Right forelimb (tissue), 1 donor: ENCODE results near the gene TMEM17.

ENCODE experiments used
- DNase-seq: peaks from one replicate; pipeline ENCODE4 v3.0.0-alpha.2; 2018

Gene TMEM17

DNA sequence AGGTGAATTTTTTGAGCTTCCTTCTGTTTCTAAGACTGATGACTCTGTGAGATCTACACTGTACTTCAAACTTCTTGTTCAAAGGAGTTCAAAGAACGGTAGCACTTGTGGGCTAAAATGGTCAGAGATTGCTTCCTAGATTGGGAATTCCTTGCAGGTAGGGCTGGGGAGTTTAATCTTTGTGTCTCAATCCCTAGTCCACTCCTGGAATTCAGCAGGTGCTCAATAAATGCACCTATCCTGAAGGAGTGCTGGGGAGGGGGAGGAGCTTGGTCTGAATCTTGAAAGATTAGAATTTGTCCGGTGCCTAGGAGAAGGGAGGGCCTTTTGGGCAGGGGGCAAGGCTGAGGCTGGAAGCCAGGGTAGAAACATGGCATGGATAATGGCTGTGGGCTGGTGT lies 34.6 kb downstream of the TMEM17 start:
- no peak for DNase-seq

DNA sequence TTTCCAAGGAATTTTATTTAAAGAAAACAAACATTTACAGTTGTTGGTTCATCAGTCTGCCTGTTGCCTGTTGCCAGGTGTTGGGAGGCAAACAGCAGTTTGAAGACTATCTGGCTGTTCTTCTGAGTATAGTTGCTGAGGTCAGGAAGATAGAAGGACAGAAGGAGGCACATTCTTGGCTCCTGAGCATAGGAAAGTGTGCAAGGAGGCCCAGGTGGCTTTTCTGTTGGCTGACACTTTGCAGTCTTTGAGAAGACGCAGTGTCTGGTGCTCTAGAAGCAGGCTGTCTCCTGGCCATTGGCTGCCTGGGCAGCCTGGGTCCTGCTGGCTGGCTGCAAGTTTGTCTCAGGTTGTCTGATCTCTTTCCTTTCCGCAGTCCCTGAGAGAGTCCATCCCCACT lies 36.4 kb downstream of the TMEM17 start:
- DNase-seq: no peak

DNA sequence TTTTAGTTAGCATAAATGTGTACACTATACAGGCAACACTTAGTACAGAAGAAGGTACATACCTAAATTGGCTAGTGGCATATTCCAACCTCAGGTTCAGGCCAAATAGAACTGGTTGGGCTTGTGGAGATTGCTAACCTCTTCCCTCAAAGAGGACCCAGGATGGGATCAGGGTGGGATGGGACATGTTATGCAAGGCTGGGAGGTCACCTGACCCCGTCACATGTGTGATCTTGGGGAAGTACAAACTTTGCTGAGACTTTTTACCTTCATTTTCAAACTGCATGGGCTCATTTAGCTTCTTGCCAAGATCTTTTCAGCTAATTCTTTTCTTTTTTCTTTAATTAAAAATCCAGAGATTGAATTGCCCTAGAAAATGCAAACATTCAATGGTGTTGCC lies 36.9 kb downstream of the TMEM17 start:
- DNase-seq: no peak

DNA sequence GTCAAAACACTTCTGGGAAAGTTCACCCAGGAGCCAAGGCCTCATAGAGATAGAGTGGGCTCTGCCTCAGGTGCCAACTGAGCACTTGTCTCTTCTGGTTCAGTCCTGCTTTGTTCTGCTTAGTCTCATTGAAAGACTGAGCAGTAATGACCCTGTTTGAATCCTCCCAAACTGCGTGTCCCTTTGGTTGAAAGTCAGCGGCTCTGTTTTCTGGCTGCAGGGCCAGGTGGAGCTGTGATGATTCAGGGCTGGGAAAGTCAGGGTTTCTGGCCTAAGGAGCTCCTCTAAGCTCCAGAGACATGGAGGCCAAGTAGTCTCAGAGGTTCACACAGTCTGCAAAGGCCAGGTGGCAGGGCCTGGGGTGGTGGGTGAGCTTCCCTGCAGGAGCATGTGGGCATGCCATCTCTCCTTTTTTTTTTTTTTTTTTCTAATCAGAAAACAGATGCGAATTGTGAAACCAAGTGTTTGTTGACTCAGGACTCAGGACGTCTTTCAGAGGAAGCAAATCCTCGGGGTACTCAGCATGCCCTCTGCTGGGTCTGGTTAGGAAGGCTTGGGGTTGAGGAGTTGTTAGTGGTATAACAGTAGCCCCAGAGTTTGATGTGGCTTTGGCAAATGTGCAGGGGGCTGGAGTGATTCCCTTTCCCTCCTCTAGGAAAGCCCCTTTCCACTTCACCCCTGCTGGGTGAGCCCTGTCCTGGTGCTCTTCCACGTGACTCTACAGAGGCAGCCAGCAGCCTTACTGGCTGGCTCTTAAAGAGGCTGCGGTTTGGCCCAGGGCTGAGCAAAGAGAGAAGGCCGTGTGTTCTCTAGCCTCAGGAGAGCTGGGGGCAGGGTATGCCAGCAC lies 38.3 kb downstream of the TMEM17 start:
- no peak for DNase-seq

DNA sequence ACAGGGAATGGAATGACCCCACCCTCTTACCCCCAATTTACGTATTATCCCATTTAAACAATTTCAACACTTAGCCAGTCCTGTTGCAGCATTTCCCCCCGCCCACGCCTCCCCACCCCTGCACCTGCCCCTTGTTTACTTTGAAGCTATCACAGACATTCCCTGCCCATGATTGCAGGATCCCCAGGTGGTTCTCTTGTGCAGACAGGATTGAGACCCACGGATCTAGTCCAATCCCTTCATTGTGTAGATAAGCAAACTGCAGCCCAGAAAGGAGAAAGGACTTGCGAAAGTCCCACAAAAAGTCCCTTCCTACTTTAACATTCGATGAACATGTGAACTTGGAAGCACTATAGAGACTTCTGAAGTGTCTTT lies 38.9 kb downstream of the TMEM17 start:
- no peak for DNase-seq

DNA sequence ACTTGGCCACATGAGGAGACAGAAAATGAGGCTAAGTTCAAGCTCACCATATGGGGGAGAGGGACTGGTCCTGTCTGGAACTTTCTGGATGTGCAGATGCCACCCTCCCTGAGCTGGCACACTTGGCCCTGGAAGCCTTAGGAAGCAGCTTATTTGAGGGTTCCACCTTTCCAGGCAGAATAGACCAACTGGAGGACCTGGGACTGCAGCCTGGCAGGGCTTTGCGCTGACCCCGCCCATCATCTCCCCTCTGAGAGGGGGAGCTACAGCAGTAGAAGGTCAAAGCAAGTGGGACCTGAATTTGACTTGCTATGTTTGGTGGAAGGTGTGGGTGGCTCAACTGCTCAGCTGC lies 39.5 kb downstream of the TMEM17 start:
- DNase-seq: no peak

DNA sequence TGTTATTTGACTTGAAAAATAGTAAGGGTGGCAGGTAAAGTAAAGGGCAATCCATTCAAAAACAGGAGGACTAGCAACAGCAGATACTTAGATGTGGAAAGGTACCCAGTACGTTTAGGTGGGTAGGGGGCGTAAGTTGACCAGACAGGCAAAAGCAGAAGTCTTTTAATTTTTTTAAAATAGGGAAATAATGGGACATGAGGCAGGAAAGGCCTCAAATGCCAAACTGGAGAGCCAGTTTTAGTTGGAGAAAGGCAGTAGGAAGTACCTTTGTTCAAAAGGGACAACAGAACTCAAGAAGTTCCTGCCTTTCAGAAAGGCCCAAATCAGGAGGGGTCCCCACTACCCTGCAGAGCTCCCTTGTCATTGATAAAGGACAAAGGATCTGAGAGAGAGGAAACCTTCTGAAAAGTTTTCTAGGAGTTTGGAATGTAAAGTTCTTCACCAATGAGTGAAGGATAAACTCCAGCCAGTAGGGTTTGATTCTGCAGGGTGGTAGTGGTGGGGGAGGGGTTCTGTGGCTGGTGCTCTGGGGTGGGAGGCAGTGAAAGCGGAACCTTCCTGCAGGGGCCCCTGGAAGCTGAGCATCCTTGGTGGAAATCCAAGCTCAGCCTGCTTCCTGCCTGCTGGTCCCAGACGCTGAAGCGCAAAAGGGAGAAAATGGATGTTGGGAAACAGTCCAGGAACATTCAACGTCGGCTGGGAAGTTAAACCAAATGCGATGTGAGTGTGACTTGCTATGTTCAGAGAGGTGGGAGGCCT lies 40.1 kb downstream of the TMEM17 start:
- DNase-seq: no peak

DNA sequence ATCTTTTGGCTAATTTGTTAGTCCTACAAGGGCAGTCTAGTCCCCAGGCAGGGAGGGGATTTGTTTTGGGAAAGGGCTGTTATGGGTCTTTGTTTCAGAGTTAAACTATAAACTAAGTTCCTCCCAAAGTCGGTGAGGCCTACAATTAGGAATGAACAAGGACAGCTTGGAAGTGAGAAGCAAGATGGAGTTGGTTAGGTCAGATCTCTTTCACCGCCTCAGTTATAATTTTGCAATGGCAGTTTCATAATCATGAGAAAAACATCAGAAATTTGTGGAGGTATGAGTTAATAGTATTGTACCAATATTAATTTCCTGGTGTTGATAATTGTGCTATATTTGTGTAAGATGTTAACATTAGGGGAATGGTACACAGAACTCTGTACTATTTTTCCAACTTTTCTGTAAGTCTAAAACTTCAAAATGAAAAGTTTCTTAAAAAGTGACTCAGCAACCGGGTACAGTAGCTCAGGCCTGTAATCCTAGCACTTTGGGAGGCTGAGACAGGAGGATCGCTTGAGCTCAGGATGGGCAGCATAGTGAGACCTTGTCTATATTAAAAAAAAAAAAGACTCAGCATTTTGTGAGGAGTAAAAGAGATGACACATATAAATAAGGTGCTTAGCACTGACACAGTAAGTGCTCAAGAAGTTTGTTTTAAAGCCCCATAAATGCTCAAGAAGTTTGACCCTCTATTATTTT lies 40.8 kb downstream of the TMEM17 start:
- DNase-seq: no peak

DNA sequence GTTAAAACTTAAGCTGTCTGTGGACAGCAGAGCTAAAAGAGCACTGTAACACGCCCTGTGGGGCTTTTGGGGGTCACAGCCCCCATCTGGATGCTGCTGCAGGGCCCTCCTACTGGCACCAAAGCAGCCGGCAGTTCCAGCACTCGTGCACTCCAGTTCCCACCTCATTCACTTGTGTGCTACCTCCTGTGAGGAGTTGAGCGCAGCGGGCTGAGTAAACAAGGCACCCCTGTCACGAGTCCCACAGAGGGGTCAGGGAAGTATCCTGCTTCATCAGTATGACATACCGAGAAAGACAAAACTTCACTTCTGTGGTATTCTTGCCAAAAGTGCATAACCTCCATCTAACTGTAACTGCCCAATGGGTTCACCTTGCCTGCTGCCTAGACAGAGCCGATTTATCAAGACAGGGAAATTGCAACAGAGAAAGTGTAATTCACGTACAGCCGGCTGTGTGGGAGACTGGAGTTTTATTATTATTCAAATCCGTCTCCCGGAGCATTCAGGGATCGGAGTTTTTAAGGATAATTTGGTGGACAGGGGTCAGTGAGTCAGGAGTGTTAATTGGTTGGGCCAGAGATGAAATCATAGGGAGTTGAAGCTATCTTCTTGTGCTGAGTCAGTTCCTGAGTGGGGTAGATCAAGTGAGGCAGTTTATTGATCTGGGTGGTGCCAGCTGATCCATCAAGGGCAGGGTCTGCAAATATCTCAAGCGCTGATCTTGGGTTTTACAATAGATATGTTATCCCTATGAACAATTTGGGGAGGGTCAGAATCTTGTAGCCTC lies 41.6 kb downstream of the TMEM17 start:
- DNase-seq: no peak

DNA sequence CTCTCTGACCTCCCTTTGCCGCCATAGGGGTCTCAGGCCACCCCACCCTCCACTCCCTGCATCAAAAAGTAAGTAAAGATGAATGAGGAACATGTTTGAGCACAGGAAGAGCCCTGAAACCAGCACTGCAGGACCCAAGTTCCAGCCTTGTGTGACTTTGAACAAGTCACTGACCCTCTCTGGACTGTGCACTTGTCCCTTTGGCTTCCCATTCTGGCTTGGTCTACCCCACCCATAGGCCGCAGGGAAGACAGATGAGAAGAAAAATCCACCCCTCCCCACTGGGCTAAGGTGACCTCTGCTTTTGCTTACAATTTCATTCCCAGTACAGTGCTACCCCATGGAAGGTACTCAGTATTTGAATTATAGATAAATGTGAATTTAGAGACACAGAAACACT lies 43.8 kb downstream of the TMEM17 start:
- DNase-seq: no peak

DNA sequence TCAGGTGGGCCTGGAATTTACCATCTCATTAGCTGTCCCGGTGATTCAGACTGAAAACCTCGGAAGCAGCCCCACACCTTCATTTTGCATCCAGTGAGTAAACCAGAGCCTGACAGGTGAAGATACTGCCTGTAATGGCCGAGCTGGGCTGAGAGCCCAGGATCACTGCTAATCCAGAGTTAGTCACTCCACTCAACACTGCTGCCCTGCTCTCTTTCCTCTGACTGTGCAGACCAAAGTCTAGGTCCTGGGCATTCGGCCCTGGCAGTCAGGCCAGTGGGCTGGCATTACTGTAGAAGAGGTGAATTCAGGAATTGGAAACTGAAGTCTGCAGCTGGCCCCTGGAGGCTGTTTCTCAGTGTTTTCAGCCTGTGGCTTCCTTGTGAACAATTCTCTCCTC lies 44.3 kb downstream of the TMEM17 start:
- DNase-seq: no peak

DNA sequence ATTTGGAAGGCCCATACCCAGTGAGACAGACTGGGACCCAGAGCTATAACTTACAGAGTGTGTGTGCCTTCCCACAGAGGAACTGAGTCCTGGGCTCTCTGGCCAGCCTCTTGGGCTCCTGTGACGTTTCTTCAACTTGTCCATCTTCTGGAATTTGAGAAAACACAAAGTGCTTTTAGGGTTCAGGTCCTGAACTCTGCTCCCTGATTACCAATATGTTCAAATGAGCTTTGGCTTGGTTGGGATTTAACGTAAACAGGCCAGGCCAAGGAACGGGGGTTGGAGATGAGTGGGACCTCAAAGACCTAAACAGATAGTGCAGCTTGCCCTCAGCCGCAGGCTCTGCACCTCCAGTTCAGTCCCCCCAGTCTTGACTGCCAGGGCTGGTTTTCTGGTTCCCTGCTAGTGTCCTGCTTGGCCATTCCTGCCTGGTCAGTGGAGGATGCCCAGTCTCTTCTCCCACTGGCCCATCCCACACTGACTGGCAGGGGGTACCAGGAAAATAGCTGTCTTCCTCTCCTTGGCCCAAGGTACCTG lies 44.9 kb downstream of the TMEM17 start:
- no peak for DNase-seq

DNA sequence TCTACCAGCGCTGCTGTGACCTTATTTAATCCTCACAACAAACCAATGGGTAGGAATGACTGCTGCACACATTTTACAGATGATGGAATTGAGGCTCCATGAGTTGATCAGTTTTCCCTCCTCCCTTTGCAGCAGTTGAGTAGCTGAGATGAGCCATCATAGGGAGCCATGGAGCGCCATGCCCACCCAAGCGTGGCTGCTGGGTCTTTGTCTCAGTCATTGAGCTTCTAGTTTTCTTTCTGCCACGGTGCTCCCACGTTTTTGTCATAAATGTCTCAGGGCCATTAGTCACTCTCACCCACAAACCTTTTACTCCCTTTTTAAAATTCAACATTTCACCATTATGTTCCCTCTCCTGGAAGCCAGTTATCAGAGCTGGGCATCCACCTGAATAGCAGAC lies 45.8 kb downstream of the TMEM17 start:
- DNase-seq: no peak

DNA sequence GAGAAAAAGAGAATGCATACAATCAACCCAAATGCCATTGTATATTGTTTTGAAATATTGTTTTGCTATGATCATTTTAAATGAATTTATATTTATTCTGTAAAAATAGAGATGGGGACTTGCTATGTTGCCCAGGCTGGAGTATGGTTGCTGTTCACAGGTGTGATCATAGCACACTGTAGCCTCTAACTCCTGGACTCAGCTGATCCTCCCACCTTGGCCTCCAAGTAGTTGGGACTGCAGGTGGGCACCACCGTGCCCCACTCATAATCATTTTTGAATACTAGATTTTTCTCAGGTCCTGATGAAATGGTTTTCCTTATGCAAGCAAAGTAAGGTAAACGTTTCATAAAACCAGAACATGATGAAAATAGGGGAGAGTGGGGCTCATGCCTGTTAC lies 46.3 kb downstream of the TMEM17 start:
- DNase-seq: no peak

DNA sequence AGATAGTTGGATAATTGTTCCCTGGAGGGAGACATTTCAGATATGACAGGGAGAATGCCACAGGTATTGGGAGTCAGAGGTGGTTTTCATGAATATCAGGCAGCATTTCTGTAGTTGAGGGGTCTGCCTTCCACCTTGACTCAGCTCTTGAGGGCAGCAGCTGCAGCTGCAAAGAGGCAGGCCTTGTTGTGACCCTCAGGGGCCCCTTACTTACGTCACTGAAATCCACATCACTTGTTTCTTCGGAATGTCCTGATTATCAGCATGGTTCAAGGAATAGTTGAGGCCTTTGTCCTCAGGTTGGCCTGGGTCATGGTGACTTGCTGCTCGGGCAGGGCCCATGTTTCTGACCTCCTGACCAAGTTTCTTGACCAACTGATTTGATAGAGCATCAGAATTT lies 46.9 kb downstream of the TMEM17 start:
- no peak for DNase-seq

DNA sequence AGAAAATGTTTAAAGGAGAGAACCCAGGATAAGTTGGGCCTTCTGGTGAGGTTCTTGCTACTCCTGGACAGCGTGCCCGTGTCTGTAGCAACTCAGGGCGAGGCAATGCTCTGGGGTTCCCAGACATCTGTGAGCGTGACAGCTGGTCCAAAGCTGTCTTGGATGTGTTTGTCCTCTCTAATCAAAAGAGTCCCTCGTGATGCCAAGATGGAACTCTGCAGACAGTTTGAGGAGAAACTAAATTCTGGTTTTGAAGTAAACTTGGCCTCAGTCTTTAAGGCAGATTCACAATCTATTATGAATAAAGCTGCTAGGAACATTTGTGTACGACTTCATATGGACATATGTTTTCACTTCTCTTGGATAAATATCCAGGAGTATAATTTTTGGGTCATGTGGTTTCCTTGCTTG lies 47.3 kb downstream of the TMEM17 start:
- DNase-seq: peak; percentile 67

DNA sequence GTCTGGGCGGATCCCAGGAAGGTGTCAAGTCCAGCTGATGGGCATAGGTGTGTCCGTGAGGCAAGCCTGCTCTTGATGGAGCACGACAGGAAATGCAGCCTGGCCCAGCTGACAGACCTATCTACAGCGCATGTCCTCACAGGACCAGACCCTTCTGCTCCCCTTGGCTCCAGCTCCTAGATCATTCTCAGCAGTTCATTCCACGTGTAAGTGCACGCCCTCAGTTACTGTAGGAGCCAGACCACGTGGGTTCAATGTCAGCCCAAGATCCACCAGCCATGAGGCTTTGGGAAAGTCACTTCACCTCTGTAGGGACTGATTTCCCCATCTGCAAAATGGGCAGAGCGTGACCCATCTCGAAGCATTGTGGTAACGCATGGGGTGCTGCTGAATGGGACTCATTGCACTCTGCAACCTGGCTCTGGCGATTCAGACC lies 47.8 kb downstream of the TMEM17 start:
- DNase-seq: no peak

DNA sequence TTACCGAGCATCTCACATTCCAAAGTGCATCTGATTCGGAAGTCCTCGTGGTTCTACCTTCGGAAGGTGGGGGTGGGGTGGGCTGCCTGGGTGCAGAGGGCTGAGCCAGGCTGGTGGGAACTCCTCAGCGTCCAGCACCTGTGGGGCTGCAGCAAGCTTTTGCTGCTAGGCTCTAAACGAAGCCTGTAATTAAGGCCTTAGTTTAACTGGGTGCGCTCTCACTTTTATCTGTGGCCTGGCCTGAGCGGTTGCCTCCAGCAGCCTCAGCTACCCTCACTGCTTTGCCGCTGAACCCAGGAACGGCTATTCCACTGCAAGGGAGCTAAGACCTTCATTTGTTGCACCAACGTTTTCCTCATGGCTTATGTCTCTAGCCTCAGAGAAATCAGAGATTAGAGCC lies 48.4 kb downstream of the TMEM17 start:
- DNase-seq: no peak

DNA sequence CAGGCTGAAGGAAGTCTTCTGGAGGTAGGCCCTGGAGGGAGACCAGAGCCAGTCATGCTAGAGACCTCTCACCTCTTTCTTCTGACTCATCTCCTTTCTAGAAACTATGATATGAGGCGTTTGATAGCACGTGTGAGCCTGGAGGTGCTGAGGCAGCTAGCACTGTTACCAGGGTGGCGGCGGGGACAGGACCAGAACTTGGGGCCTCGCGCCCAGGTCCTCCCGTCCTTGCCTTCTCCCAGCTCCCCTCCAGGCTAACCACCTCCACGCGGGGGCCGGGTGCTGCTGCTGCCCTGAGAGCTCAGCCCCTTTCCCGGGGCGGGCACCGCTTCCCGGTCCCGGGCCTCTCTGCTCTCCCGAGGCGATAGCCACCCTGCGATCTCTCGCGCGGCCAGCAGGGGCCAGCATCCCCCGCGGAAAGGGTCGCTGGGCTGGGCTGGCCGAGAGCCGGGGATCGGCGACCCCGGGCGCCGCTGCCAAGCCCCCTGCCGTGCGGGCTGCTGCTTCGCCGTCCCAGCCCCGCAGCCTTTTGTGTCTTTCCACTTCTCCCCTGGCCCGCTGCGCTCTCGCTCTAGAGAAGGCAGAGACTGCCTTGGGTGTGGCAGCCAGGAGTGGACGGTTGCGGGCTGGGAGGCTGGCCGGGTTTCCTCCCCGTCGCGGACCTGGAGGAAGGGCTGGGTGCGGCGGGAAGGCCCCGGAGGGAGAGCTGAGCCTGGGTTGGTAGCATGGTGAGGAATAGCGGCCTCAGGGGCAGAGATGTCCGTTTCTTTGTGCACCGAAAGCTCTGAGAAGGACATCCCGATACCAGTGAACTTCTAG lies 49.1 kb downstream of the TMEM17 start:
- peak; percentile 89 for DNase-seq

DNA sequence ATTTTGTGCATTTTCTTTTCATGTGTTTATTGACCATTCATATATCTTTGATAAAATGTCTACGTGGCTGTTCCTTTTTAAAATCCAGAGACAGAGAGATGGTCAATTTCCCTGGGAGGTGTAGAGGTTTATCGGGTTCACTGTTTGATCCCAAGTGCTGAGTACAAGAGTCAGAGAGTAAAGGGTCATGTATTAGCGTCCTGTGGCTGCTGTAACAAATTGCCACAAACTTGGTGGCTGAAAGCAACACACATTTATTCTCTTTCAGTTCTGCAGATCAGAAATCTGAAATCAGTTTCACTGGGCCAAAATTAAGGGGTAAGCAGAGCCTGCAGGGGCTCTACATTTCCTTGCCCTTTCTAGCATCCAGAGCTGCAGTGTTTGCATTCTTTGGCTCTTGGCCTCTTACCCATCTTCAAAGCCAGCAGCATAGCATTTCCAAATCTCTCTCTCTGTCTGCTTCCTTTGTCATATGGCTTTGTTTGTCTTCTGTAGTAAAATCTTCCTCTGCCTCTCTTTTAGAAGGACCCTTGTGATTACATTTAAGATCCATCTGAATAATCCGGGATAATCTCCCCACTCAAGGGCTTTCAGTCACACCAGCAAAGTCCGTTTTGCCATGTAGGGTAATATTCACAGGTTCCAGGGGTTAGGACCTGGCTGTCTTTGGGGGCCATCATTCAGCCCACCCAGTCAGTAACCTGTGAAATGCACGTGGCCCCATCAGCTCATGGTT lies 49.9 kb downstream of the TMEM17 start:
- no peak for DNase-seq

DNA sequence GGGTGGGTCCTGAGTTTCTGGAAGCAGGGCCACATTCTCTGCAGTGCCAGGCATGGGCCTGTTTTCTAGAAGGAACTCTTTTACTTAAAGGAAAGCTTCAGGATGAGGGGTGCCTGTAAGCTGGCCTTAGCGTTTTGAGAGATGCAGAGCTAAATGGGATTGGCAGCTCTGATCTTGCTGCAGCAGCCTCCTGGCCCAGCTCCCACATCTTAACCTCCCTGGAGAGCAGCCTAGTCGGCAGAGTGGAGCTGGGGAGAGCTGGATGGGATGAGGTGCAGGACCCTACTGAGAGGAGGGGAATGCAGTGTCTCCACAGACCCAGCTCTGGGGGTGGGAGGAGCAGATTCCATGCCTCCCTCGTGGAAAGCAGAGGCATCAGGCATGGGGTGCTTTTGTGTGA lies 52.0 kb downstream of the TMEM17 start:
- DNase-seq: no peak
